Endothelial cell of umbilical vein (primary cell): ENCODE results near the gene NOTCH1. TPM values are rescaled to one million over a fixed set of nuclear protein-coding genes. Genes with fewer than 3 reads are reported as not detected.

ENCODE experiments used
- BruUV-seq: library from RNA; stranded (reverse); fragments of 400-500 nt; replicated peaks from 2 replicates; lab custom pipeline; 2021; lab: Mats Ljungman, UMichigan
- CTCF ChIA-PET: fragments of 300-600, 350-600 bp; sonication (Branson Sonifier 250); formaldehyde crosslinking; loops from one replicate; lab custom pipeline; 2021; ENCODE audit warnings: antibody characterized with exemption, inconsistent platforms; lab: Charles Lee
- POLR2A ChIA-PET: fragments of 300-600, 350-600 bp; sonication (Branson Sonifier 250); formaldehyde crosslinking; loops from one replicate; lab custom pipeline; 2021; ENCODE audit warnings: antibody characterized with exemption, inconsistent platforms; lab: Charles Lee
- DNase-seq: peaks from one replicate; pipeline ENCODE4 v3.0.0-alpha.2; 2011; ENCODE audit warnings: low read depth, low spot score
- FAIRE-seq: peaks from 2 replicates; lab custom pipeline; 2011; peaks lifted over from hg19 to GRCh38; lab: Jason Lieb, UNC
- H2AFZ ChIP-seq: 2 replicates; pipeline ENCODE4 v1.6.0; 2012; ENCODE audit warnings: low read depth, low read length, control low read depth, inconsistent platforms
- H3K27ac ChIP-seq: 2 replicates; pipeline ENCODE4 v1.5.1; 2011; ENCODE audit warnings: low read depth, mild to moderate bottlenecking, control low read depth, low read length, moderate library complexity; ENCODE audit not compliant: insufficient read depth
- H3K27me3 ChIP-seq, 2 experiments: 2 replicates each; pipeline versions ENCODE4 v1.6.0 to v1.6.1; 2011; ENCODE audit warnings: low read length in 2 of 2, mixed read lengths in 1 of 2; ENCODE audit not compliant: control insufficient read depth in 2 of 2, insufficient read depth in 2 of 2
- H3K36me3 ChIP-seq, 2 experiments: 2 replicates in 1 of 2; 3 replicates in 1 of 2; pipeline ENCODE4 v1.5.1; 2011; ENCODE audit warnings: low read length in 2 of 2, mild to moderate bottlenecking in 1 of 2, moderate library complexity in 1 of 2; ENCODE audit not compliant: control insufficient read depth in 2 of 2, insufficient read depth in 2 of 2; ENCODE audit errors: extremely low read depth in 1 of 2
- H3K4me1 ChIP-seq: 3 replicates; pipeline ENCODE4 v1.5.1; 2011; ENCODE audit warnings: mild to moderate bottlenecking, low read length; ENCODE audit not compliant: control insufficient read depth, insufficient read depth; ENCODE audit errors: extremely low read depth
- H3K4me2 ChIP-seq: 2 replicates; pipeline ENCODE4 v1.6.1; 2011; ENCODE audit warnings: low read length, control low read depth, mixed read lengths; ENCODE audit not compliant: insufficient read depth
- H3K4me3 ChIP-seq, 3 experiments: fragments of 200-600 bp in 1 of 3; sonication (generic), shearing (Covaris generic) in 1 of 3; replicated peaks in 1 of 3; 2 replicates each; pipeline ENCODE4 v1.5.1; 2011 to 2016; ENCODE audit warnings: control low read depth in 3 of 3, low read length in 3 of 3, mild to moderate bottlenecking in 2 of 3, inconsistent platforms in 1 of 3, low read depth in 1 of 3, moderate library complexity in 1 of 3; ENCODE audit not compliant: insufficient read depth in 1 of 3
- H3K79me2 ChIP-seq: 2 replicates; pipeline ENCODE4 v1.6.0; 2012; ENCODE audit warnings: low read length, inconsistent platforms; ENCODE audit not compliant: control insufficient read depth, insufficient read depth
- H3K9ac ChIP-seq: replicated peaks from 2 replicates; pipeline ENCODE3; 2011; ENCODE audit warnings: low read length, control low read depth; ENCODE audit not compliant: insufficient read depth; ENCODE audit errors: extremely low read depth
- H3K9me1 ChIP-seq: replicated peaks from 3 replicates; pipeline ENCODE4 v1.6.0; 2011; ENCODE audit warnings: mild to moderate bottlenecking, low read length; ENCODE audit not compliant: control insufficient read depth, insufficient read depth; ENCODE audit errors: extremely low read depth
- H3K9me3 ChIP-seq: replicated peaks from 2 replicates; pipeline ENCODE4 v1.5.1; 2012; ENCODE audit warnings: low read length, inconsistent platforms; ENCODE audit not compliant: control insufficient read depth, insufficient read depth
- H4K20me1 ChIP-seq: replicated peaks from 2 replicates; pipeline ENCODE3; 2011; ENCODE audit warnings: mild to moderate bottlenecking, low read length; ENCODE audit not compliant: control insufficient read depth, insufficient read depth; ENCODE audit errors: extremely low read depth
- EZH2 ChIP-seq: IDR thresholded peaks from 2 replicates; pipeline ENCODE4 v1.6.1; 2012; ENCODE audit warnings: borderline replicate concordance, low read depth, mild to moderate bottlenecking, moderate library complexity, low read length, inconsistent platforms; ENCODE audit not compliant: severe bottlenecking
- FOS ChIP-seq: IDR thresholded peaks from 2 replicates; pipeline ENCODE4 v1.6.1; 2011; ENCODE audit warnings: mild to moderate bottlenecking, low read length, moderate library complexity, borderline replicate concordance; ENCODE audit not compliant: insufficient read depth
- GATA2 ChIP-seq: IDR thresholded peaks from 2 replicates; pipeline ENCODE4 v1.7.0; 2011; ENCODE audit warnings: low read depth, mild to moderate bottlenecking, moderate library complexity, mixed read lengths, low read length; ENCODE audit not compliant: insufficient read length, insufficient read depth
- JUN ChIP-seq: IDR thresholded peaks from 2 replicates; pipeline ENCODE4 v1.6.1; 2011; ENCODE audit warnings: borderline replicate concordance, low read depth; ENCODE audit not compliant: insufficient read length, insufficient read depth
- MYC ChIP-seq: IDR thresholded peaks from one replicate; pipeline ENCODE4 v1.6.1; 2011; ENCODE audit warnings: mild to moderate bottlenecking, low read depth, low read length
- POLR2A ChIP-seq: IDR thresholded peaks from 2 replicates; pipeline ENCODE4 v1.6.1; 2012; ENCODE audit warnings: low read depth, mild to moderate bottlenecking, control low read depth, low read length
- POLR2AphosphoS5 ChIP-seq: IDR thresholded peaks from 2 replicates; pipeline ENCODE4 v1.6.1; 2012; ENCODE audit warnings: low read depth, mild to moderate bottlenecking, control low read depth, low read length, moderate library complexity; ENCODE audit not compliant: insufficient read depth
- dilution Hi-C: fragments of 300-500 bp; cut with MboI; formaldehyde crosslinking; loops from one replicate; pipeline ENCODE4 v1.15.0; 2019; ENCODE audit warnings: low sequenced_read_pairs; ENCODE audit not compliant: extremely low pct_ligation_motif_present
- intact Hi-C: fragments of 100-400 bp; cut with micrococcal nuclease; formaldehyde crosslinking; loops from one replicate; pipeline ENCODE4 v1.10.0; 2022
- polyA plus RNA-seq, 4 experiments: library from polyadenylated mRNA; depleted of rRNA in 3 of 4; stranded (reverse) in 3 of 4; unstranded in 1 of 4; fragments of >200 nt; gene quantifications; 2 replicates each; pipeline versions ENCODE4 v1.2.1 to v1.2.3, GENCODE V29; 2011 to 2012; ENCODE audit warnings: missing spikeins in 1 of 4
- total RNA-seq: library from RNA; stranded (reverse); gene quantifications from 2 replicates; pipeline ENCODE4 v1.2.3, GENCODE V29; 2021
- TF ChIP-seq, protein P1 (sequence below): IDR thresholded peaks from 2 replicates; pipeline ENCODE4 v1.6.1; 2011; ENCODE audit not compliant: insufficient read depth, insufficient read length
- TF ChIP-seq, protein P2 (sequence below), 2 donors: IDR thresholded peaks; 1 replicate in 1 of 2; 2 replicates in 1 of 2; pipeline ENCODE4 v1.5.1; 2011; ENCODE audit warnings: low read length in 2 of 2, mild to moderate bottlenecking in 2 of 2, moderate library complexity in 2 of 2, control low read depth in 1 of 2, inconsistent platforms in 1 of 2, low read depth in 1 of 2; ENCODE audit not compliant: insufficient read depth in 1 of 2; ENCODE audit errors: extremely low read depth in 1 of 2

NOTCH1 gene
- total and polyA plus RNA-seq, 2 donors (not counting 3 experiments of a cell fraction or from before 2014, with no cell fraction given) = 31.7 to 153 TPM

- BruUV-seq = no TSS peak
- Histone ChIP-seq H3K79me2 (peaks cover 19% of the 10 kb centered on the region), H3K27ac (peak overlapping the region; percentile 99), H3K9ac (peak overlapping the region; percentile 76), H3K9me3 (no peaks in the 10 kb centered on the region), H3K27me3 (no peaks in the 10 kb centered on the region), H3K4me2 (peak overlapping the region; percentile 13), H3K4me3 (no peak overlapping the region), H2AFZ (no peak overlapping the region), H4K20me1 (no peaks in the 10 kb centered on the region), H3K9me1 (no peaks in the 10 kb centered on the region), H3K4me1 (peaks cover 19% of the 10 kb centered on the region), H3K36me3 (peaks cover 14 to 76% of the 10 kb centered on the region in 2 experiments)
- dilution Hi-C loops (no loop called here), intact Hi-C loops (loop anchor here (1.0 kb wide), 3 partner anchors 18 to 32 kb away; no protein-coding TSS in a partner anchor)
- TF ChIP-seq POLR2AphosphoS5 (no peak), JUN (no peak), MYC (no peak), POLR2A (no peak), GATA2 (no peak), FOS (no peak), EZH2 (no peak)
- TF ChIP-seq, protein P1, sequence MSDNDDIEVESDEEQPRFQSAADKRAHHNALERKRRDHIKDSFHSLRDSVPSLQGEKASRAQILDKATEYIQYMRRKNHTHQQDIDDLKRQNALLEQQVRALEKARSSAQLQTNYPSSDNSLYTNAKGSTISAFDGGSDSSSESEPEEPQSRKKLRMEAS = no peak
- TF ChIP-seq, protein P2, sequence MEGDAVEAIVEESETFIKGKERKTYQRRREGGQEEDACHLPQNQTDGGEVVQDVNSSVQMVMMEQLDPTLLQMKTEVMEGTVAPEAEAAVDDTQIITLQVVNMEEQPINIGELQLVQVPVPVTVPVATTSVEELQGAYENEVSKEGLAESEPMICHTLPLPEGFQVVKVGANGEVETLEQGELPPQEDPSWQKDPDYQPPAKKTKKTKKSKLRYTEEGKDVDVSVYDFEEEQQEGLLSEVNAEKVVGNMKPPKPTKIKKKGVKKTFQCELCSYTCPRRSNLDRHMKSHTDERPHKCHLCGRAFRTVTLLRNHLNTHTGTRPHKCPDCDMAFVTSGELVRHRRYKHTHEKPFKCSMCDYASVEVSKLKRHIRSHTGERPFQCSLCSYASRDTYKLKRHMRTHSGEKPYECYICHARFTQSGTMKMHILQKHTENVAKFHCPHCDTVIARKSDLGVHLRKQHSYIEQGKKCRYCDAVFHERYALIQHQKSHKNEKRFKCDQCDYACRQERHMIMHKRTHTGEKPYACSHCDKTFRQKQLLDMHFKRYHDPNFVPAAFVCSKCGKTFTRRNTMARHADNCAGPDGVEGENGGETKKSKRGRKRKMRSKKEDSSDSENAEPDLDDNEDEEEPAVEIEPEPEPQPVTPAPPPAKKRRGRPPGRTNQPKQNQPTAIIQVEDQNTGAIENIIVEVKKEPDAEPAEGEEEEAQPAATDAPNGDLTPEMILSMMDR (IDR thresholded peaks at IDR 0.05; ENCODE audit: extremely low read depth in 1 of 2, insufficient read depth in 1 of 2, low read depth in 1 of 2, low read length in 2 of 2) = no peak
- peak; percentile 61 for FAIRE-seq
- POLR2A ChIA-PET = interaction anchor here (0.7 kb wide), 1 partner anchor 32 kb away, joined by 3 read pairs; no protein-coding TSS in a partner anchor
- peak; percentile 54 for DNase-seq
- CTCF ChIA-PET = no interaction called here
These were observed 33.2 kb downstream of the NOTCH1 start for GRCh38 chr9:136512651-136513071.
